Measurements from ENCODE around the gene ZSWIM8.

ZSWIM8 gene

GRCh38 chr10:73798927-73799560 lies 13.6 kb downstream of the ZSWIM8 start:
- DNase-seq: no peak

GRCh38 chr10:73799899-73800559 lies 14.6 kb downstream of the ZSWIM8 start:
- no peak for DNase-seq

GRCh38 chr10:73800560-73801252 lies 15.3 kb downstream of the ZSWIM8 start:
- no peak for DNase-seq

GRCh38 chr10:73801253-73801590 lies 15.8 kb downstream of the ZSWIM8 start:
- no peak for DNase-seq

- no peak for DNase-seq
Measured at GRCh38 chr10:73802276-73802991, 17.0 kb downstream of the ZSWIM8 start.

- no peak for DNase-seq
Measured at GRCh38 chr10:73803680-73804286, 18.4 kb downstream of the ZSWIM8 start.

GRCh38 chr10:73806176-73806950 lies 21.0 kb downstream of the ZSWIM8 start:
- DNase-seq: no peak

- DNase-seq: no peak
Measured at GRCh38 chr10:73807471-73807870, 22.1 kb downstream of the ZSWIM8 start.

GRCh38 chr10:73808021-73808815 lies 22.8 kb downstream of the ZSWIM8 start:
- no peak for DNase-seq

- DNase-seq: no peak
Measured at GRCh38 chr10:73809061-73809818, 23.8 kb downstream of the ZSWIM8 start.

- no peak for DNase-seq
Measured at GRCh38 chr10:73810358-73810734, 24.9 kb downstream of the ZSWIM8 start.

GRCh38 chr10:73810735-73811465 lies 25.5 kb downstream of the ZSWIM8 start:
- peak; percentile 55 for DNase-seq

GRCh38 chr10:73812657-73813056 lies 27.3 kb downstream of the ZSWIM8 start:
- DNase-seq: no peak

- no peak for DNase-seq
Measured at GRCh38 chr10:73813333-73813732, 27.9 kb downstream of the ZSWIM8 start.

GRCh38 chr10:73814276-73814895 lies 29.0 kb downstream of the ZSWIM8 start:
- no peak for DNase-seq

- DNase-seq: no peak
Measured at GRCh38 chr10:73814896-73815718, 29.7 kb downstream of the ZSWIM8 start.

GRCh38 chr10:73815719-73816030 lies 30.3 kb downstream of the ZSWIM8 start:
- no peak for DNase-seq

GRCh38 chr10:73816917-73817729 lies 31.7 kb downstream of the ZSWIM8 start:
- DNase-seq: no peak

Data from stimulated activated CD4-positive, alpha-beta T cell treated with anti-CD3 and anti-CD28 coated beads, Interleukin-12 subunit alpha, Interleukin-12 subunit beta, amount 100 ng/mL, for 4 hours (primary cell).